GM18511 (cell line): ENCODE measurements around the gene GNG7.
"Not testable (repeated sequence)": the region's sequence is repeated elsewhere in the genome, so short reads cannot be mapped to it uniquely, and the experiment has no call there.

Experiments
- ATAC-seq: cut with Tn5 transposase; IDR thresholded peaks from one replicate; pipeline ENCODE4 v1.9.1; 2021; ENCODE audit warnings: mild to moderate bottlenecking, moderate library complexity; ENCODE audit not compliant: unreplicated experiment

GNG7 gene

DNA sequence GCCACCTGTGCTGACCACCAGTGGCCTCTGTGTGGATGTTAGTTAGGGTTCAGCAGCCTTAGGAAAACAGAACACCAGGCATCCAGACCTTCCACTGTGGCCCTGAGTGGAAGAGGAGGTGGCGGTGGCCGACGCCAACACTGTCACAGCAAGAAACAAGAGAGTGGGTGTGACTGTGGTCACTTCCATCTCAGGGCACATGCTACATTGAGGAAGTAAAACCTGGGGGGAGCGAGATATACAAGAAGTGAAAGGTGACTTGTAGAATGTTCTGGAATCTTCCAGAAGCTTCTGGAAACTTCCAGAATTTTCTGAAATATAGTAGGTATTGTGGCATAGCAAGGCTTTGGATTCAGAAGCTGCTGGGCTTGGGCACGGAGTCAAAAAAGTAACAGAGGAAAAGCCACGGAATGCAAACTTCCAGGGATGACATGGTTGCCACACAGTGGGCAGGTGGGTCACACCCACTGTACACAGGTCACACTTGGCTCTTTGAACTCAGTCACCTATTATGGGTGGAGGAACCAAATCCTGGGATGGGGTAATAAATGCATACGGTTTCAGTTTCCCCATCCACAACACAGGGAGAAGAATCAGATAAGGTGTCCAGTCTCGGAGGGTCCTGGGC lies 24.3 kb downstream of the GNG7 start:
- ATAC-seq: peak; percentile 70

DNA sequence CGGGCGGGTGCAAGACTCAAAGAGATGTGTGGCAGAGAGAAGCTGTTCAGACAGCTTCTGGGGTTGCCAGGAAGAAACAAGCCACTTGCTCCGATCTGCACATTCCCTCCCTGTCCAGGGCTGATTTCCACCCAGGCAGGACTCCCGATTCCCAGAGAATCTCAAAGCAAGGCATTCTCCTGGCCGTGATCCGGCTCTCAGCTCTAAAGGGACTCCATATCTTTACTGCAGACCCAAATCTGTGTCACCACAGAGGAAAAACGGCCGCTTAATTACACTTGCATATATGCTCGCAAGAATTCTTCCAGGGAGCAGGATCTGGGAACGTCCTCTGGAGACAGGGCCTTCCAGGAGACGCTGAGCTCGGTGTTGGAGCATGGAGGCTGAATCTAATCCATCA lies 25.7 kb downstream of the GNG7 start:
- no peak for ATAC-seq

DNA sequence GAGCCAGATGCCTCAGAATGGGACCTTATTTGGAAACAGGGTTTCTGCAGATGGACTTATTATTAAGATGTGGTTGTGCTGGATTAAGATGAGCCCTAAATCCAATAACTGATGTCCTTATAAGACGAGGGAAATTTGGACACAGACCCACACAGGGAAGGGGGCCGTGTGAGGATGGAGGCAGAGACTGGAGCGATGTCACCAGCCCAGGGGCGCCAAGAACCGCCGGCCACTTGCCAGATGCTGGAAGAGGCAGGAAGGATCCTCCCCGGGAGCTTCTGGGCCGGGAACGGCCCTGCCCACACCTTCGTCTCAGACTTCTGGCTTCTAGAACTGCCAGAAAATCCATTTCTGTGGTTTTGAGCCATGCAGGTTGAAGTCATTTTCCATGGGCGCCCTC lies 26.6 kb downstream of the GNG7 start:
- ATAC-seq: no peak

- ATAC-seq: no peak
Measured at GRCh38 chr19:2670217-2670616, 32.3 kb downstream of the GNG7 start.

DNA sequence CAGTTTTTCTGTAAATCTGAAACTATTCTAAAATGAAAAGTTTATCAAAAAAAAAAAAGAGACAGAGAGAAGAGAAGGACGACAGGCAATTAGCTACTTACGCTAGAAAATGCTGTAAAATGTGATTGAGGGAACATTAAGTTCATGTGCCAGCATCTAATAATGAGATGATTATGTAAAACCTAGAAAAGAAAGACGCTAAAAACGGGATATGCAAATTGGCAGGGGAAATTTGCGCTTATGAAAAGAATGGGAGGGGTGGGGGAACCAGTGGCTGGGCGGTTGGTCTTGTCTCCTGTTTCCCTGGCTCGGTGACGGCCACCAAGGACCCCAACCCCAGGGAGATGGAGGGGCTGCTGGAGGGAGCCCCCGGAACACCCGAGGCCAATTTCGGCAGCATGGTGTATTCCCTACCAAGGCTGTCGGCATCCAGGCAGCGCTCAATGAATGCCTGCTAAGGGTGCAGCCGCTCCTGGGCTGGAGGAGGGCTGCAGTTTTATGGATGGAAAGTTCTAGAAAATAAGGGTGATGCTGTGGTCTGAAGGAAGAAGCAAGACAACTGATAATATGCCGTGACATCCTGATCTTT lies 34.2 kb downstream of the GNG7 start:
- ATAC-seq: no peak

GRCh38 chr19:2667349-2667748 lies 35.1 kb downstream of the GNG7 start:
- ATAC-seq: not testable (repeated sequence)

DNA sequence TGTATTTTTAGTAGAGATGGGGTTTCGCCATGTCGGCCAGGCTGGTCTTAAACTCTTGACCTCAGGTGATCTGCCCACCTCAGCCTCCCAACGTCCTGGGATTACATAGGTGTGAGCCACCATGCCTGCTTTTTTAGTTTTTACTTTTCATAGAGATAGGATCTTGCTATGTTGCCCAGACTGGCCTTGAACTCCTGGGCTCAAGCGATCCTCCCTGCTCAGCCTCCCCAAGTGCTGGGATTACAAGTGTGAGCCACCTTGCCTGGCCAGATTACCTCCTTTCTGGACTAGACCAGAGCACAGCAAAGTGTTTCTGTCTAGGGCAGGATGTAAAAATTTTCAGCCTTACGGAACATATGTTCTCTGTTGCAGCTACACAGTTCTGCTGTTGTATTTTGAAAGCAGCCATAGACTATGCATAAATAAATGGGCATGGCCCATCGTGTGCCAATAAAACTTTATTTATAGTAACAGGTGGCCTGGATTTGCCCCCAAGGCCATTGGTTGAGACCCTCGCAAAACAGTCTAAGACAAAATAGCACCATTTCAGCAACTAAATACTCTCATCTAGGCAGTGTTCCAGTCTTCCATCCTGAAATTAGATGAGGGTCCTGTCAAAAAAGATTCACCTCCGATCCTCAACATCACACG lies 36.0 kb downstream of the GNG7 start:
- ATAC-seq: no peak

DNA sequence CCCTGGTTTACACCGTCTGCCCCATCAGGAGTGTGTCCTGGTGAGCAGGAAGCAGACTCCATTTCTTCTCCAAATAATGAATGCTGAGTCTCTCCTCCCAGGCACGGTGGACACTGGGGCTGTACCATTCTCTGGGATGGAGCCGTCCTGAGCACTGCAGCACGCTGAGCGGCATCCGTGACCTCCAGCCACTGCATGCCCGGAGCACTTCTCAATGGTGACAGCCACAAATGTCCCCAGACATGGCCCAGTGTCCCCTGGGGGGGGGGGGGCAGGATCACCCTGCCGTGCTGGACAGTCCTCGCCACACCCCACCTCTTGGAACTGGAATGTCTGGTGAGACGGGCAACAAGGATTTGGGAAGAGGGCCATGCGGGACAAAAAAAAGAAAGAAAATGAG lies 37.4 kb downstream of the GNG7 start:
- no peak for ATAC-seq

DNA sequence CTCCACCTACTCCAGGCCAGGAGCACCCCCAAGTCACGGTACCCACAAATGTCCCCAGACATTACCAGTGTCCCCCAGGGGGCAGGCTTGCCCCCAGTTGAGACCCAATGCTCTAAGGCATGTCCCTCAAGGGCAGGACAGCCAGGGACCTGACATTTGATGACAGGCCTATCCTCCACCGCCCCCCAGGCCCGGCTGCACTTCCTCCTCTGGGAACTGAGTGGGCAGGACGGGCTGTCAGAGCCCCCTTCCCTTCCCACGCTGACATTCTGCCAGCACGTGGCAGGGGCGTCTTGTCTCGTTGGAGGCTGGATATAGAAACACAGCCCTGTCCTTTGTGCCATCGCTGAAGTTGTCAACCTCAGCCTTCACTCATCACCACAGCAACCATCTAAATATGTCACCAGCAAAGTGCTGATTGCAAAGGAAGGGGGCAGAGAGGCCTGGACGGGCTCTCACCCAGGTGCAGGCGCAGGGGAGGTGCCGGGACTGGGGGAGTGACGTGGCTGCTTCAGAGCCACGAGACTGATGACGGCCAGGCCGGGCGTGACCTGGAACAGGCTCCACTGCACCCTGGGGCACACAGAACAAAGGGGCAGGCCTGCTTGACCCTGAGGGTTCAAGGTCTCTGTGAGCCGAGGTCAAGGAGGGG lies 38.4 kb downstream of the GNG7 start:
- peak; percentile 51 for ATAC-seq

DNA sequence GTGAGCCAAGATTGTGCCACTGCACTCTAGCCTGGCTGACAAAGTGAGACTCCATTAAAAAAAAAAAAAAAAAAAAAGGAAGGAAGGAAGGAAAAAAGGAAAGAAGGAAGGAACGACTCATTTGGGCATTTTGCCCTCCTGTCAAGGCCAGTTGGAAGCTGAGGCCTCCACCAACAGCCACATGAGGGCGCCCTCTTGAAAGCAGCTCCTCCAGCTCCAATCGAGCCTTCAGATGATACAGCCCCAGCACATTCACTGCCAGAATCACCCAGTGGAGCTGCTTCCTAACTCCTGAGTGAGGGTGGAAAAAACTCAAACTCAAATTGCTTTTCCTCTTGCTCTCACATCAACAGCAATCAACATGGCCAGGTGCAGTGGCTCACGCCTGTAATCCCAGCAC lies 40.9 kb downstream of the GNG7 start:
- ATAC-seq: no peak

- ATAC-seq: no peak
Measured at GRCh38 chr19:2659856-2660432, 42.5 kb downstream of the GNG7 start.

DNA sequence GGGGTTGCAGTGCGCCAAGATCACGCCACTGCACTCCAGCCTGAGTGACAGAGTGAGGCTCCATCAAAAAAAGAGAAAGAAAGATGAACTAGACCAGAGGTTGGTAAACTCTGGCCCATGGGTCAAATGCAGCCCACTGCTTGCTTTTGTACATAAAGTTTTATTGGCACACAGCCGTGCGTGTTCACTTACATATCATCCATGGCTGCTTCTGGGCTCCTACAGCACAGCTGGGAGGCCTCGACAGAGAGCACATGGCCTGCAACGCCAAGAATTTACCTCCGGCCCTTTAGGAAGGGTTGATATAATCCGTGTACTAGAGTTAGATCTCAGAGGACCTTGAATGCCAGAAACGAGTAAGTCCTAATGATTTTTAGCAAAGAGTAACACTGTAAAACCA lies 46.0 kb downstream of the GNG7 start:
- ATAC-seq: no peak

GRCh38 chr19:2653710-2654707 lies 48.5 kb downstream of the GNG7 start:
- ATAC-seq: no peak

- ATAC-seq: no peak
Measured at GRCh38 chr19:2653218-2653617, 49.3 kb downstream of the GNG7 start.

DNA sequence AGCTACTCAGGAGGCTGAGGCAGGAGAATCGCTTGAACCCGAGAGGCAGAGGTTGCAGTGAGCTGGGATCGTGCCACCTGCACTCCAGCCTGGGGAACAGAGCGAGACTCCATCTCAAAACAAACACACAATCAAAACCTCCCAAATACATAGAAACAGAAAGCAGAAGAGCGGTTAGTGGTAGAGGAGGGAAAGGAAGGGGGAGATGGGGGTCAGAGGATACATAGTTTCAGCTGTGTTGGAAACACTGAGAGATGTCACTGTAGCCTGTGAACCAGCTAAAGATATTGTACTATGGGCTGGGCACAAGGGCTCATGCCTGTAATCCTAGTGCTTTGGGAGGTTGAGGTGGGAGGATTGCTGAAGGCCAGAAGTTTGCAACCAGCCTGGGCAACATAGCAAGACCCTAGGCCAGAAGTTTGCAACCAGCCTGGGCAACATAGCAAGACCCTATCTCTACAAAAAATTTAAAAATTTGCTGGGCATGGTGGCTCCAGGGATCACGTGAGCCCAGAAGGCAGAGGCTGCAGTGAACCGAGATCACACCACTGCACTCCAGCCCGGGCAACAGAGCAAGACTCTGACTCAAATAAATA lies 49.9 kb downstream of the GNG7 start:
- ATAC-seq: no peak

DNA sequence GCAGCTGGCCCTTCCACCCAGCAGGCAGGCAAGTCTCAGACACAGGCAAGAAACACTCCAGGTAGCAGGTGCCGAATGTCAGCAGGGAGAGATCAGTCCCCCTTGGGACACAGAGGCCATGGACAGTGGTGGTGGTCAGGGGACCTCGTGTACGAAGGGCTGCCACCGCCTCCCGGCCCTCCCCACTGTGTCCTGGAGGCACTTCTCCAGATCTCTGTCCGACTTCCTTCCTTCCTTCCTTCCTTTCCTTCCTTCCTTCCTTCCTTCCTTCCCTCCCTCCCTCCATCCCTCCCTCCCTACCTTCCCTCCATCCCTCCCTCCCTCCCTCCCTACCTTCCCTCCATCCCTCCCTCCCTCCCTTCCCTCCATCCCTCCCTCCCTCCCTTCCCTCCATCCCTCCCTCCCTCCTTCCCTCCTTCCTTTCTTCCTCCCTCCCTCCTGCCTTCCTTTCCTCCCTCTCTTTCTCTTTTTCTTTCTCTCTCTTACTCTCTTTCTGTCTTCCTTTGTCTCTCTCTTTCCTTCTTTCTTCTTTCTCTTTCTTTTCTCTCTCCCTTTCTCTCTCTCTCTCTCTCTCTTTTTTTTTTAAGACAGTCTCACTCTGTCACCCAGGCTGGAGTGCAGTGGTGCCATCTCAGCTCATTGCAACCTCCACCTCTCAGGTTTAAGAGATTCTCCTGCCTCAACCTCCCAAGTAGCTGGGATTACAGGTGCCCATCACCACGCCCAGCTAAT lies 51.3 kb downstream of the GNG7 start:
- ATAC-seq: not testable (repeated sequence)

DNA sequence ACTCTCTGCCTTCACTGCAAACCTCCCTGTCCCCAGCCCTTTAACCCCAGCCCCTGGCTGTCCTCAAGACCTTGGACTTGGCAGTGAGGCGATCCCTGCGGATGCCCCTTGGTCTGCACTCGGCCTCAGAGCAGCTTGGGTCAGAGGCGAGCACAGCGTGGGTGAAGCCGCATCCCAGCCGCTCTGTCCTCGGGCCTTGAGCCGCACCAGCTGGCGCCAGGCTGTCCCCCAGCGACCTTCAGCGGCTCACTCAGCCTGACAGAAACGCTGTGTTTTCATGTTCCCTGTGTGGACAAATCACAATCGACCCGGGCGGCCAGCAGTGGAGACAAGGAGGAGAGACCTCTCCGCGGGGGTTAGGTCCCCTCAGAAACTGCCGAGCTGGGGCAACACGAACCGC lies 52.0 kb downstream of the GNG7 start:
- ATAC-seq: no peak

- no peak for ATAC-seq
Measured at GRCh38 chr19:2648528-2648937, 54.0 kb downstream of the GNG7 start.

GRCh38 chr19:2648099-2648498 lies 54.4 kb downstream of the GNG7 start:
- ATAC-seq: no peak
